NCI-H146 treated with DMSO at 0.1 percent for 48 hours (cell line): ENCODE data around the gene HCLS1.
"Not testable (repeated sequence)": the region's sequence is repeated elsewhere in the genome, so short reads cannot be mapped to it uniquely, and the experiment has no call there.

Source experiments
- DNase-seq: peaks from one replicate; lab custom pipeline; 2025; ENCODE audit not compliant: unreplicated experiment; lab: John Stamatoyannopoulos, UW

HCLS1 gene

GRCh38 chr3:121599900-121600299, 60.8 kb downstream of the HCLS1 start:
- DNase-seq = not testable (repeated sequence)

- no peak for DNase-seq
Measured at GRCh38 chr3:121598564-121598963, 62.1 kb downstream of the HCLS1 start.

GRCh38 chr3:121595765-121596406, 64.8 kb downstream of the HCLS1 start:
- DNase-seq = no peak

- no peak for DNase-seq
Measured at GRCh38 chr3:121594850-121595249, 65.9 kb downstream of the HCLS1 start.

- DNase-seq = not testable (repeated sequence)
Measured at GRCh38 chr3:121593806-121594205, 66.9 kb downstream of the HCLS1 start.

GRCh38 chr3:121592856-121593702, 67.6 kb downstream of the HCLS1 start, which contains the start of gene FBXO40:
Gene FBXO40 (plus strand): TSS chr3:121593379. CDS start chr3:121620576, 27,197 bp downstream.
- DNase-seq = peak; percentile 90

GRCh38 chr3:121584418-121584817, 76.3 kb downstream of the HCLS1 start:
- DNase-seq = no peak

- no peak for DNase-seq
Measured at GRCh38 chr3:121581691-121582090, 79.0 kb downstream of the HCLS1 start.
